HCT116 (cell line): ENCODE data around the gene TMA7B. TPM values are rescaled to one million over a fixed set of nuclear protein-coding genes. Genes with fewer than 3 reads are reported as not detected.

Source experiments
- ATAC-seq: fragments of 200-7000 bp; cut with Tn5 transposase; 2 replicates; pipeline ENCODE4 v1.9.1; 2020; ENCODE audit warnings: mild to moderate bottlenecking, moderate library complexity
- BruUV-seq: library from RNA; stranded (reverse); fragments of 400-500 nt; replicated peaks from 2 replicates; lab custom pipeline; 2021; lab: Mats Ljungman, UMichigan
- CTCF ChIA-PET: fragments of 300-600 bp; sonication (Branson Sonifier 250); formaldehyde crosslinking; loops from one replicate; lab custom pipeline; 2021; ENCODE audit warnings: antibody characterized with exemption; lab: Charles Lee
- POLR2A ChIA-PET: fragments of 300-600, 350-600 bp; sonication (Branson Sonifier 250); formaldehyde crosslinking; loops from one replicate; lab custom pipeline; 2021; ENCODE audit warnings: antibody characterized with exemption; lab: Charles Lee
- RAD21 ChIA-PET, 2 experiments: fragments of 300-600 bp; sonication (Branson Sonifier 250); formaldehyde crosslinking; loops; one replicate each; lab custom pipeline; 2023; ENCODE audit warnings: low total read pairs in 2 of 2; ENCODE audit not compliant: uncharacterized antibody in 2 of 2, unreplicated experiment in 2 of 2, low non-redundant PET in 1 of 2; lab: Charles Lee
- DNase-seq: peaks from one replicate; pipeline ENCODE4 v3.0.0-alpha.2; 2010; ENCODE audit warnings: low read depth, low spot score
- H2AFZ ChIP-seq: fragments of 200-600 bp; shearing (Covaris generic), sonication (generic); 2 replicates; pipeline ENCODE4 v1.6.1; 2017; ENCODE audit warnings: low read depth, mixed run types, mixed read lengths, antibody characterized with exemption, low read length; ENCODE audit not compliant: poor library complexity, severe bottlenecking
- H3K27ac ChIP-seq: 2 replicates; pipeline ENCODE4 v1.5.1; 2012; ENCODE audit warnings: low read depth, low read length
- H3K27me3 ChIP-seq: fragments of 200-600 bp; sonication (generic); 2 replicates; pipeline ENCODE4 v1.6.1; 2016; ENCODE audit warnings: mixed run types, low read length, mixed read lengths; ENCODE audit not compliant: insufficient read depth
- H3K36me3 ChIP-seq, 2 experiments: fragments of 200-500 bp in 1 of 2; fragments of 200-600 bp in 1 of 2; sonication (Bioruptor generic) in 1 of 2; sonication (generic) in 1 of 2; 2 replicates each; pipeline versions ENCODE4 v1.5.1 to v1.6.1; 2014 to 2016; ENCODE audit warnings: low read length in 2 of 2, inconsistent platforms in 1 of 2, mixed read lengths in 1 of 2, mixed run types in 1 of 2; ENCODE audit not compliant: insufficient read depth in 2 of 2, control insufficient read depth in 1 of 2
- H3K4me1 ChIP-seq, 2 experiments: fragments of 200-600 bp in 1 of 2; sonication (generic) in 1 of 2; 2 replicates each; pipeline versions ENCODE4 v1.5.1 to v1.6.1; 2012 to 2017; ENCODE audit warnings: low read length in 2 of 2, inconsistent platforms in 1 of 2, mild to moderate bottlenecking in 1 of 2, mixed read lengths in 1 of 2, mixed run types in 1 of 2, moderate library complexity in 1 of 2; ENCODE audit not compliant: insufficient read depth in 2 of 2, control insufficient read depth in 1 of 2
- H3K4me2 ChIP-seq: fragments of 200-600 bp; sonication (generic); 2 replicates; pipeline ENCODE4 v1.6.1; 2017; ENCODE audit warnings: mixed run types, low read length, mixed read lengths
- H3K4me3 ChIP-seq, 2 experiments: fragments of 200-600 bp in 1 of 2; sonication (generic) in 1 of 2; replicated peaks in 1 of 2; 2 replicates each; pipeline ENCODE4 v1.5.1; 2011 to 2016; ENCODE audit warnings: low read length in 2 of 2, control low read depth in 1 of 2, low read depth in 1 of 2, mild to moderate bottlenecking in 1 of 2, mixed read lengths in 1 of 2, mixed run types in 1 of 2
- H3K79me2 ChIP-seq: fragments of 200-600 bp; sonication (generic); 2 replicates; pipeline ENCODE4 v1.6.1; 2017; ENCODE audit warnings: mild to moderate bottlenecking, mixed run types, low read length, moderate library complexity, mixed read lengths; ENCODE audit not compliant: insufficient read depth
- H3K9ac ChIP-seq: fragments of 200-600 bp; sonication (generic); 2 replicates; pipeline ENCODE4 v1.6.1; 2016; ENCODE audit warnings: low read length, mixed read lengths
- H3K9me2 ChIP-seq: fragments of 200-600 bp; sonication (generic), shearing (Covaris generic); 2 replicates; pipeline ENCODE4 v1.6.1; 2017; ENCODE audit warnings: mixed run types, mild to moderate bottlenecking, moderate library complexity; ENCODE audit not compliant: insufficient read depth
- H3K9me3 ChIP-seq, 2 experiments: fragments of 200-500 bp in 1 of 2; fragments of 200-600 bp in 1 of 2; sonication (Bioruptor generic) in 1 of 2; sonication (generic) in 1 of 2; 2 replicates each; pipeline ENCODE4 v1.6.1; 2014 to 2017; ENCODE audit warnings: low read length in 2 of 2, mixed read lengths in 2 of 2, inconsistent platforms in 1 of 2, low read depth in 1 of 2, mild to moderate bottlenecking in 1 of 2, mixed run types in 1 of 2, moderate library complexity in 1 of 2; ENCODE audit not compliant: control insufficient read depth in 1 of 2, insufficient read depth in 1 of 2
- H4K20me1 ChIP-seq: fragments of 200-600 bp; sonication (generic), shearing (Covaris generic); 2 replicates; pipeline ENCODE4 v1.6.1; 2017; ENCODE audit warnings: mixed run types, mild to moderate bottlenecking, moderate library complexity; ENCODE audit not compliant: insufficient read depth
- CBX3 ChIP-seq: IDR thresholded peaks from 2 replicates; pipeline ENCODE4 v1.6.1; 2012; ENCODE audit warnings: low read depth
- EGR1 ChIP-seq: IDR thresholded peaks from 2 replicates; pipeline ENCODE4 v1.6.1; 2012; ENCODE audit warnings: low read depth
- ELF1 ChIP-seq: IDR thresholded peaks from 2 replicates; pipeline ENCODE4 v1.6.1; 2012; ENCODE audit warnings: low read depth, borderline replicate concordance
- EZH2 ChIP-seq: fragments of 200-600 bp; sonication (generic); IDR thresholded peaks from 2 replicates; pipeline ENCODE4 v1.6.1; 2017; ENCODE audit warnings: antibody characterized with exemption, mixed run types
- EZH2phosphoT487 ChIP-seq: fragments of 200-600 bp; IDR thresholded peaks from 2 replicates; pipeline ENCODE4 v1.6.1; 2018; ENCODE audit warnings: antibody characterized with exemption, borderline replicate concordance
- FOSL1 ChIP-seq: IDR thresholded peaks from 2 replicates; pipeline ENCODE4 v1.6.1; 2012; ENCODE audit warnings: low read depth
- POLR2A ChIP-seq: IDR thresholded peaks from 2 replicates; pipeline ENCODE4 v1.7.0; 2011; ENCODE audit warnings: borderline replicate concordance; ENCODE audit not compliant: insufficient read depth, insufficient read length; ENCODE audit errors: extremely low read depth
- SIN3A ChIP-seq: IDR thresholded peaks from 2 replicates; pipeline ENCODE4 v1.6.1; 2012; ENCODE audit warnings: low read depth
- SRF ChIP-seq: IDR thresholded peaks from 2 replicates; pipeline ENCODE4 v1.6.1; 2012; ENCODE audit warnings: low read depth
- YY1 ChIP-seq: IDR thresholded peaks from 2 replicates; pipeline ENCODE4 v1.6.1; 2011; ENCODE audit warnings: low read length, low read depth, moderate library complexity, mild to moderate bottlenecking; ENCODE audit not compliant: insufficient replicate concordance; ENCODE audit errors: extremely low read depth
- ZFX ChIP-seq: fragments of 450-650 bp; IDR thresholded peaks from 2 replicates; pipeline ENCODE4 v1.6.1; 2017
- ZNF274 ChIP-seq: fragments of 200-500 bp; sonication (Bioruptor generic); IDR thresholded peaks from 2 replicates; pipeline ENCODE4 v1.6.1; 2014; ENCODE audit warnings: mild to moderate bottlenecking, low read depth, low read length, inconsistent platforms
- intact Hi-C: fragments of 100-400 bp; cut with micrococcal nuclease; formaldehyde crosslinking; loops from 2 replicates; pipeline ENCODE4 v1.10.0; 2022
- total RNA-seq: library from RNA; stranded (reverse); gene quantifications from one replicate; pipeline ENCODE4 v1.2.1, GENCODE V29; 2021; ENCODE audit not compliant: unreplicated experiment
- TF ChIP-seq, protein P1 (sequence below): IDR thresholded peaks from 2 replicates; pipeline ENCODE4 v1.6.1; 2012
- TF ChIP-seq, protein P2 (sequence below): IDR thresholded peaks from 2 replicates; pipeline ENCODE4 v1.6.1; 2012
- TF ChIP-seq, protein P3 (sequence below): IDR thresholded peaks from 2 replicates; pipeline ENCODE4 v1.6.1; 2012; ENCODE audit warnings: low read depth
- TF ChIP-seq, protein P4 (sequence below): IDR thresholded peaks from 2 replicates; pipeline ENCODE4 v1.6.1; 2011; ENCODE audit warnings: mild to moderate bottlenecking, low read length, moderate library complexity; ENCODE audit not compliant: insufficient replicate concordance; ENCODE audit errors: extremely low read depth

TMA7B gene
- total RNA-seq, 1 experiment from 2014 or later = not detected

DNA sequence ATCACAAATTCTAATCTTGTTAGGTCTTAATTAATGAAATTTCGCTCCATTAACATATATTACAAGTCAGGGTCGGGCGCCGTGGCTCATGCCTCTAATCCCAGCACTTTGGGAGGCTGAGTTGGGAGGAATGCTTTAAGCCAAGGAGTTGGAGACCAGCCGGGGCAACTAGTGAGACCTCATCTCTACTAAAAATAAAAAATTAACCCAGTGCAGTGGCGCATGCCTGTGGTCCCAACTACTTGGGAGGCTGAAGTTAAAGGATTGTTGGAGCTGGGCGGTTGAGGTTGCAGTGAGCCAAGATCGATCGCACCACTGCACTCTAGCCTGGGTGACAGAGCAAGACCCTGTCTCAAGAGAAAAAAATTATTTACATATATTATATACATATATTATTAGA, 1.9 kb downstream of the TMA7B start:
- Histone ChIP-seq H2AFZ (no peak overlapping the region), H3K9me3 (no peaks in the 10 kb centered on the region), H3K9me2 (no peaks in the 10 kb centered on the region), H3K4me3 (no peak overlapping the region), H3K79me2 (no peaks in the 10 kb centered on the region), H3K4me2 (no peak overlapping the region), H3K27ac (no peak overlapping the region), H3K27me3 (peaks cover 7% of the 10 kb centered on the region; the same call in 1 of the 2 replicates), H3K4me1 (peaks cover 4 to 26% of the 10 kb centered on the region in 2 experiments; a peak in 3 of 4 replicates), H3K9ac (no peak overlapping the region), H3K36me3 (no peaks in the 10 kb centered on the region), H4K20me1 (no peaks in the 10 kb centered on the region)
- ATAC-seq (no peak), DNase-seq (no peak)
- RAD21 ChIA-PET = no interaction called here
- TF ChIP-seq, protein P1, sequence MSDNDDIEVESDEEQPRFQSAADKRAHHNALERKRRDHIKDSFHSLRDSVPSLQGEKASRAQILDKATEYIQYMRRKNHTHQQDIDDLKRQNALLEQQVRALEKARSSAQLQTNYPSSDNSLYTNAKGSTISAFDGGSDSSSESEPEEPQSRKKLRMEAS = no peak
- TF ChIP-seq EZH2phosphoT487 (no peak), YY1 (no peak), ELF1 (no peak), POLR2A (no peak), EGR1 (no peak), SIN3A (no peak), SRF (no peak), EZH2 (no peak), ZNF274 (no peak), CBX3 (no peak), FOSL1 (no peak), ZFX (no peak)
- TF ChIP-seq, protein P2, sequence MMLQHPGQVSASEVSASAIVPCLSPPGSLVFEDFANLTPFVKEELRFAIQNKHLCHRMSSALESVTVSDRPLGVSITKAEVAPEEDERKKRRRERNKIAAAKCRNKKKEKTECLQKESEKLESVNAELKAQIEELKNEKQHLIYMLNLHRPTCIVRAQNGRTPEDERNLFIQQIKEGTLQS = no peak
- TF ChIP-seq, protein P3, sequence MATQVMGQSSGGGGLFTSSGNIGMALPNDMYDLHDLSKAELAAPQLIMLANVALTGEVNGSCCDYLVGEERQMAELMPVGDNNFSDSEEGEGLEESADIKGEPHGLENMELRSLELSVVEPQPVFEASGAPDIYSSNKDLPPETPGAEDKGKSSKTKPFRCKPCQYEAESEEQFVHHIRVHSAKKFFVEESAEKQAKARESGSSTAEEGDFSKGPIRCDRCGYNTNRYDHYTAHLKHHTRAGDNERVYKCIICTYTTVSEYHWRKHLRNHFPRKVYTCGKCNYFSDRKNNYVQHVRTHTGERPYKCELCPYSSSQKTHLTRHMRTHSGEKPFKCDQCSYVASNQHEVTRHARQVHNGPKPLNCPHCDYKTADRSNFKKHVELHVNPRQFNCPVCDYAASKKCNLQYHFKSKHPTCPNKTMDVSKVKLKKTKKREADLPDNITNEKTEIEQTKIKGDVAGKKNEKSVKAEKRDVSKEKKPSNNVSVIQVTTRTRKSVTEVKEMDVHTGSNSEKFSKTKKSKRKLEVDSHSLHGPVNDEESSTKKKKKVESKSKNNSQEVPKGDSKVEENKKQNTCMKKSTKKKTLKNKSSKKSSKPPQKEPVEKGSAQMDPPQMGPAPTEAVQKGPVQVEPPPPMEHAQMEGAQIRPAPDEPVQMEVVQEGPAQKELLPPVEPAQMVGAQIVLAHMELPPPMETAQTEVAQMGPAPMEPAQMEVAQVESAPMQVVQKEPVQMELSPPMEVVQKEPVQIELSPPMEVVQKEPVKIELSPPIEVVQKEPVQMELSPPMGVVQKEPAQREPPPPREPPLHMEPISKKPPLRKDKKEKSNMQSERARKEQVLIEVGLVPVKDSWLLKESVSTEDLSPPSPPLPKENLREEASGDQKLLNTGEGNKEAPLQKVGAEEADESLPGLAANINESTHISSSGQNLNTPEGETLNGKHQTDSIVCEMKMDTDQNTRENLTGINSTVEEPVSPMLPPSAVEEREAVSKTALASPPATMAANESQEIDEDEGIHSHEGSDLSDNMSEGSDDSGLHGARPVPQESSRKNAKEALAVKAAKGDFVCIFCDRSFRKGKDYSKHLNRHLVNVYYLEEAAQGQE = no peak
- TF ChIP-seq, protein P4, sequence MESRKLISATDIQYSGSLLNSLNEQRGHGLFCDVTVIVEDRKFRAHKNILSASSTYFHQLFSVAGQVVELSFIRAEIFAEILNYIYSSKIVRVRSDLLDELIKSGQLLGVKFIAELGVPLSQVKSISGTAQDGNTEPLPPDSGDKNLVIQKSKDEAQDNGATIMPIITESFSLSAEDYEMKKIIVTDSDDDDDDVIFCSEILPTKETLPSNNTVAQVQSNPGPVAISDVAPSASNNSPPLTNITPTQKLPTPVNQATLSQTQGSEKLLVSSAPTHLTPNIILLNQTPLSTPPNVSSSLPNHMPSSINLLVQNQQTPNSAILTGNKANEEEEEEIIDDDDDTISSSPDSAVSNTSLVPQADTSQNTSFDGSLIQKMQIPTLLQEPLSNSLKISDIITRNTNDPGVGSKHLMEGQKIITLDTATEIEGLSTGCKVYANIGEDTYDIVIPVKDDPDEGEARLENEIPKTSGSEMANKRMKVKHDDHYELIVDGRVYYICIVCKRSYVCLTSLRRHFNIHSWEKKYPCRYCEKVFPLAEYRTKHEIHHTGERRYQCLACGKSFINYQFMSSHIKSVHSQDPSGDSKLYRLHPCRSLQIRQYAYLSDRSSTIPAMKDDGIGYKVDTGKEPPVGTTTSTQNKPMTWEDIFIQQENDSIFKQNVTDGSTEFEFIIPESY = no peak
- no TSS peak for BruUV-seq
- POLR2A ChIA-PET = no interaction called here
- CTCF ChIA-PET = interaction anchor here (1.4 kb wide), 1 partner anchor 9 kb away, joined by 3 read pairs; no protein-coding TSS in a partner anchor
- intact Hi-C loops = no loop called here
